Measurements from ENCODE around the gene EYS.
A peak's percentile ranks its signal among the peaks of the same experiment; 100 is the strongest.
"Not testable (repeated sequence)": the region's sequence is repeated elsewhere in the genome, so short reads cannot be mapped to it uniquely, and the experiment has no call there.

Gene EYS

GRCh38 chr6:63757826-63758225 is 1949.2 kb downstream of the EYS start:
- H3K4me1 ChIP-seq (ENCODE audit: control insufficient read depth, insufficient read depth, low read length) = no peaks in the 10 kb centered on the region
- H3K4me3 ChIP-seq (ENCODE audit: low read length) = no peak overlapping the region
- H3K27me3 ChIP-seq (replicated peaks; ENCODE audit: control insufficient read depth, insufficient read depth, low read length) = no peaks in the 10 kb centered on the region
- H3K36me3 ChIP-seq (ENCODE audit: control insufficient read depth, insufficient read depth, low read length, severe bottlenecking) = peaks cover 8% of the 10 kb centered on the region
- peaks cover 5% of the 10 kb centered on the region for H3K9me3 ChIP-seq (ENCODE audit: control insufficient read depth, low read length)
- H3K9ac ChIP-seq (ENCODE audit: low read length) = no peak overlapping the region
- no peak for DNase-seq (ENCODE audit: low read depth)

- H3K4me1 ChIP-seq (ENCODE audit: control insufficient read depth, insufficient read depth, low read length); H3K27me3 ChIP-seq (replicated peaks; ENCODE audit: control insufficient read depth, insufficient read depth, low read length); H3K4me3 ChIP-seq (ENCODE audit: low read length); H3K9me3 ChIP-seq (ENCODE audit: control insufficient read depth, low read length); DNase-seq (ENCODE audit: low read depth); H3K36me3 ChIP-seq (ENCODE audit: control insufficient read depth, insufficient read depth, low read length, severe bottlenecking); H3K9ac ChIP-seq (ENCODE audit: low read length): not testable (repeated sequence)
Measured at GRCh38 chr6:63757275-63757674, 1949.8 kb downstream of the EYS start.

DNA sequence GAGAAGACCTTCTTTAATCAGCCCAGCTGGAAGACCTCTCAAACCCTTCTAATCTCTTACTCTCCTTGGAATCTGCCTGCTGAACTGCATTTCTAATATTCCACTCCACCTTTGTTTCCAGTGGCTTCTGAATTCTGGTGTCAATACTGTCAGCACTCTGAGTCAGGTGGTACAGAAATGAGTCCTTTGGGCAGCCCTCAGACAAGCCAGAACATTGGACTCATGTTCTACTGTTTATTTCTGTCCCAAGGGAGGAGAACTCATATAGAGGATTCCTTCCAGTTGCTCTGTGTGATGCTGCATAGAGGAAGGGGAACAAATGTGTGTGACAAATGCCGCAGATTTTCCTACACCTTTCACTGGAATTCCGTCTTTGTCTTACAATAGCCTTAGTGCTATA is 1956.6 kb downstream of the EYS start:
- Histone ChIP-seq H3K4me3 (ENCODE audit: low read length) (no peak overlapping the region), H3K9ac (ENCODE audit: low read length) (no peak overlapping the region), H3K4me1 (ENCODE audit: control insufficient read depth, insufficient read depth, low read length) (no peaks in the 10 kb centered on the region), H3K9me3 (ENCODE audit: control insufficient read depth, low read length) (peaks cover 4% of the 10 kb centered on the region), H3K36me3 (ENCODE audit: control insufficient read depth, insufficient read depth, low read length, severe bottlenecking) (peaks cover 7% of the 10 kb centered on the region), H3K27me3 (replicated peaks; ENCODE audit: control insufficient read depth, insufficient read depth, low read length) (no peaks in the 10 kb centered on the region)
- no peak for DNase-seq (ENCODE audit: low read depth)

DNA sequence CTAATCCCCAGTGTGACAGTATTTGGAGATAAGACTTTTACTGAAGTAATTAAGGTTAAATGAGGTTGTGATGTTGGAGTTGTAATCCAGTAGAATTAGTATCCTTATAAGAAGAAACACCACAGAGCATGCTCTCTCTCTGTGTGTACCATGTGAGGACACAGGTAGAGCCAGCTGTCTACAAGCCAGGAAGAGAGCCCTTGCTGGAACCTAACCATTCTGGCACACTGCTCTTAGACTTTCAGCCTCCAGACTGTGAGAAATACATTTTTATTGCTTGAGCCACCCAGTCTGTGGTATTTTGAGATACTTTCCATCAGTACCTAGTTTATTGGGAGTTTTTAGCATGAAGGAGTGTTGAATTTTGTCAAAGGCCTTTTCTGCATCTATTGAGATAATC is 1961.2 kb downstream of the EYS start:
- Histone ChIP-seq H3K9me3 (ENCODE audit: control insufficient read depth, low read length) (peaks cover 4% of the 10 kb centered on the region), H3K27me3 (replicated peaks; ENCODE audit: control insufficient read depth, insufficient read depth, low read length) (no peaks in the 10 kb centered on the region), H3K4me3 (ENCODE audit: low read length) (no peak overlapping the region), H3K9ac (ENCODE audit: low read length) (no peak overlapping the region), H3K4me1 (ENCODE audit: control insufficient read depth, insufficient read depth, low read length) (peaks cover 4% of the 10 kb centered on the region), H3K36me3 (ENCODE audit: control insufficient read depth, insufficient read depth, low read length, severe bottlenecking) (no peaks in the 10 kb centered on the region)
- DNase-seq (ENCODE audit: low read depth) = no peak

- Histone ChIP-seq H3K27me3 (replicated peaks; ENCODE audit: control insufficient read depth, insufficient read depth, low read length) (no peaks in the 10 kb centered on the region), H3K9me3 (ENCODE audit: control insufficient read depth, low read length) (peaks cover 4% of the 10 kb centered on the region), H3K36me3 (ENCODE audit: control insufficient read depth, insufficient read depth, low read length, severe bottlenecking) (no peaks in the 10 kb centered on the region), H3K4me1 (ENCODE audit: control insufficient read depth, insufficient read depth, low read length) (peaks cover 9% of the 10 kb centered on the region), H3K4me3 (ENCODE audit: low read length) (no peak overlapping the region), H3K9ac (ENCODE audit: low read length) (no peak overlapping the region)
- no peak for DNase-seq (ENCODE audit: low read depth)
Measured at GRCh38 chr6:63744810-63745209, 1962.2 kb downstream of the EYS start.

DNA sequence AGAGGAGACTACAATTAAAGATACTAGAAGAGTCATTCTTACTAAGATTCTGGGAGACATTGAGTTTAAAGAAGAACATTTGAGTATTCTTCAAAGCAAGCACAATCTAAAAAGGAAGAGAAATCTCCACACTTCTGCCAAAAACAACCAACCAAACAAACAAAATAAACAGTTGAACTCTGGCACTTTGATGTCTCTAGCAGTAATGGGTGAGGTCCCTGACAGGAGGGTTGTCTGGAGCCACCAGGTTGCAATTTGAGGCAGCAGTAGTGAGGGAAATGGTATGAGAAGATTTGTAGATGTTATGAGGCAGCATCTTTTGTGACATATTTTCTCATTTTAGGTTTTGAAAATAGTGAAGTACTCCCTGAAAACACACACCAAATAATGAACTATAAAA is 1963.3 kb downstream of the EYS start:
- Histone ChIP-seq H3K4me3 (ENCODE audit: low read length) (no peak overlapping the region), H3K9me3 (ENCODE audit: control insufficient read depth, low read length) (peaks cover 4% of the 10 kb centered on the region)

GRCh38 chr6:63742060-63742459 is 1965.0 kb downstream of the EYS start:
- H3K9ac ChIP-seq (ENCODE audit: low read length) = no peak overlapping the region
- no peaks in the 10 kb centered on the region for H3K27me3 ChIP-seq (replicated peaks; ENCODE audit: control insufficient read depth, insufficient read depth, low read length)
- H3K9me3 ChIP-seq (ENCODE audit: control insufficient read depth, low read length) = peaks cover 3% of the 10 kb centered on the region
- no peaks in the 10 kb centered on the region for H3K36me3 ChIP-seq (ENCODE audit: control insufficient read depth, insufficient read depth, low read length, severe bottlenecking)
- H3K4me3 ChIP-seq (ENCODE audit: low read length) = no peak overlapping the region
- peaks cover 9% of the 10 kb centered on the region for H3K4me1 ChIP-seq (ENCODE audit: control insufficient read depth, insufficient read depth, low read length)
- DNase-seq (ENCODE audit: low read depth) = no peak

More for the DNA sequence above, 1963.3 kb downstream of the EYS start:
- Histone ChIP-seq H3K4me1 (ENCODE audit: control insufficient read depth, insufficient read depth, low read length) (peaks cover 9% of the 10 kb centered on the region), H3K27me3 (replicated peaks; ENCODE audit: control insufficient read depth, insufficient read depth, low read length) (no peaks in the 10 kb centered on the region), H3K9ac (ENCODE audit: low read length) (no peak overlapping the region), H3K36me3 (ENCODE audit: control insufficient read depth, insufficient read depth, low read length, severe bottlenecking) (no peaks in the 10 kb centered on the region)
- no peak for DNase-seq (ENCODE audit: low read depth)

GRCh38 chr6:63740709-63741108 is 1966.3 kb downstream of the EYS start:
- DNase-seq (ENCODE audit: low read depth) = peak; percentile 65
- H3K27me3 ChIP-seq (replicated peaks; ENCODE audit: control insufficient read depth, insufficient read depth, low read length) = no peaks in the 10 kb centered on the region

DNA sequence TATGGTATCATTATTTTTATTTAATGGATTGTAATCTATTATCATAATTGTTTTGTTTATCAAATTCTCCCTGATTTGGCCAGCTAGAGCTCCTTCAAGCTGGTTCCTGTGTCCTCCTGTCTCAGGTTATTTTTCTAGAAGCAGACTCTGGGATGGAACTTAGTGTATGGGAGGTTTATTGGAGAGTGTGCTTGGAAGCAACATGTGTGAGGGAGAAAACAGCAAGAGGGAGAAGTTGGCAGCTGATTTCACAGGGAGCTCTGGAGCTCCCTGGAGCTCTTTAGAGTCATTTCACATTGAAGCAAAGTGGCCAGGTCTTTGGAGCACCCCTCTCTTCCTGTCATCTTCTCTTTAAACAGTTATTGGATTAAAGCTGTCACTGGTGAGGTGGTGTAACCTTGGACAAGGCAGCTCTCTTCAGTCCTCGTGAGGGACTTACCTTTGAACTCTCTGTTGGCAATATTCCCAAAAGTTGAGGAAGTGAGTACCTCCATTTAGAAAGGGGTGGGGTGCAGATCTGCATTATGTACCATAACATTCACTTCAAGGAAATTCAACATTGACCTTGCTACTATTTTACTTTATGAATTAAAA is 1967.8 kb downstream of the EYS start:
- H3K4me1 ChIP-seq (ENCODE audit: control insufficient read depth, insufficient read depth, low read length) = peaks cover 9% of the 10 kb centered on the region
- no peaks in the 10 kb centered on the region for H3K36me3 ChIP-seq (ENCODE audit: control insufficient read depth, insufficient read depth, low read length, severe bottlenecking)
- H3K27me3 ChIP-seq (replicated peaks; ENCODE audit: control insufficient read depth, insufficient read depth, low read length) = no peaks in the 10 kb centered on the region
- no peak overlapping the region for H3K9ac ChIP-seq (ENCODE audit: low read length)
- DNase-seq (ENCODE audit: low read depth) = no peak
- no peaks in the 10 kb centered on the region for H3K9me3 ChIP-seq (ENCODE audit: control insufficient read depth, low read length)
- no peak overlapping the region for H3K4me3 ChIP-seq (ENCODE audit: low read length)

More at GRCh38 chr6:63740709-63741108, 1966.3 kb downstream of the EYS start:
- Histone ChIP-seq H3K9ac (ENCODE audit: low read length) (no peak overlapping the region), H3K4me3 (ENCODE audit: low read length) (no peak overlapping the region), H3K36me3 (ENCODE audit: control insufficient read depth, insufficient read depth, low read length, severe bottlenecking) (no peaks in the 10 kb centered on the region), H3K4me1 (ENCODE audit: control insufficient read depth, insufficient read depth, low read length) (peaks cover 9% of the 10 kb centered on the region), H3K9me3 (ENCODE audit: control insufficient read depth, low read length) (no peaks in the 10 kb centered on the region)

- not testable (repeated sequence) for H3K36me3 ChIP-seq (ENCODE audit: control insufficient read depth, insufficient read depth, low read length, severe bottlenecking); H3K9ac ChIP-seq (ENCODE audit: low read length); DNase-seq (ENCODE audit: low read depth); H3K4me3 ChIP-seq (ENCODE audit: low read length); H3K4me1 ChIP-seq (ENCODE audit: control insufficient read depth, insufficient read depth, low read length); H3K27me3 ChIP-seq (replicated peaks; ENCODE audit: control insufficient read depth, insufficient read depth, low read length); H3K9me3 ChIP-seq (ENCODE audit: control insufficient read depth, low read length)
Measured at GRCh38 chr6:63738190-63738589, 1968.8 kb downstream of the EYS start.

DNA sequence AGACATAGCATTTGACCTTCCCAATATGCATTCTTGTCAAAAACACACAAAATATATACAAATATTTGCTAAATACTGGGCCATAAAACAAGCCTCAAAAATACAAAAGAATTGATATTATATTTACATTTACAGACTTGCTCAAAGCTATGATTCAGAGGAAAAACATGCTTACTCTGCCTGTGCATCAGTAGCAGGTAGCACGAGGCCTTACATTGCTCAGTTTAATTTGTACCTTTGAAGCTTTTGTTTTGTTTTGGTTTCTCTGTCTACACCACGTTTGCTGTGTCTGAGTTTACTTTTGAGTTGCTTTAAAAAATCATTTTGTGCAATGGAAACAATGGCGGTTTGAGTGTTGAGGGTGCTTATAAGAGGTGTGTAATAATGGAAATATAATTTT is 1972.1 kb downstream of the EYS start:
- no peaks in the 10 kb centered on the region for H3K36me3 ChIP-seq (ENCODE audit: control insufficient read depth, insufficient read depth, low read length, severe bottlenecking)
- H3K9me3 ChIP-seq (ENCODE audit: control insufficient read depth, low read length) = no peaks in the 10 kb centered on the region
- no peak for DNase-seq (ENCODE audit: low read depth)
- H3K9ac ChIP-seq (ENCODE audit: low read length) = no peak overlapping the region
- no peak overlapping the region for H3K4me3 ChIP-seq (ENCODE audit: low read length)
- H3K4me1 ChIP-seq (ENCODE audit: control insufficient read depth, insufficient read depth, low read length) = no peaks in the 10 kb centered on the region
- H3K27me3 ChIP-seq (replicated peaks; ENCODE audit: control insufficient read depth, insufficient read depth, low read length) = no peaks in the 10 kb centered on the region

- no peak overlapping the region for H3K4me3 ChIP-seq (ENCODE audit: low read length)
- H3K27me3 ChIP-seq (replicated peaks; ENCODE audit: control insufficient read depth, insufficient read depth, low read length) = no peaks in the 10 kb centered on the region
- no peaks in the 10 kb centered on the region for H3K9me3 ChIP-seq (ENCODE audit: control insufficient read depth, low read length)
- H3K9ac ChIP-seq (ENCODE audit: low read length) = no peak overlapping the region
- no peaks in the 10 kb centered on the region for H3K4me1 ChIP-seq (ENCODE audit: control insufficient read depth, insufficient read depth, low read length)
- DNase-seq (ENCODE audit: low read depth) = peak; percentile 46
- H3K36me3 ChIP-seq (ENCODE audit: control insufficient read depth, insufficient read depth, low read length, severe bottlenecking) = no peaks in the 10 kb centered on the region
Measured at GRCh38 chr6:63732336-63732735, 1974.7 kb downstream of the EYS start.
